ENCODE results near the gene CLDN25. TPM values are rescaled to one million over a fixed set of nuclear protein-coding genes. Genes with fewer than 3 reads are reported as not detected.

The CLDN25 gene
- total and polyA plus RNA-seq, 2 of the 13 experiments (the other 11 are each of a cell fraction or from before 2014, with no cell fraction given) = not detected

GRCh38 chr11:113773416-113774173, 6.0 kb upstream of the CLDN25 start, which contains the start of gene ZW10 (continued):
- TF ChIP-seq EHMT2 (IDR thresholded peaks at IDR 0.05; ENCODE audit: borderline replicate concordance, low read depth, low read length) (no peak; the same call in 1 of the 2 replicates), ATAD3A (CRISPR knock-in tag; IDR thresholded peaks at IDR 0.05) (no peak), ZSCAN5A (CRISPR knock-in tag; IDR thresholded peaks at IDR 0.05; ENCODE audit: borderline replicate concordance) (peak; percentile 54; the same call in 1 of the 2 replicates), ZNF225 (CRISPR knock-in tag; IDR thresholded peaks at IDR 0.05) (no peak; the same call in 1 of the 2 replicates), ZNF343 (CRISPR knock-in tag; IDR thresholded peaks at IDR 0.05) (no peak), MEIS1 (CRISPR knock-in tag; IDR thresholded peaks at IDR 0.05; ENCODE audit: borderline replicate concordance) (no peak), ZNF616 (CRISPR knock-in tag; IDR thresholded peaks at IDR 0.05; ENCODE audit: low read depth) (no peak), KDM4B (CRISPR knock-in tag; IDR thresholded peaks at IDR 0.05) (0 out of 2 replicates have a peak, but pooled peaks have one; percentile 24), ZBTB26 (CRISPR knock-in tag; IDR thresholded peaks at IDR 0.05; ENCODE audit: borderline replicate concordance) (no peak), ZNF234 (CRISPR knock-in tag; conservative IDR thresholded peaks at IDR 0.05) (no peak), CENPBD1 (CRISPR knock-in tag; IDR thresholded peaks at IDR 0.05; ENCODE audit: borderline replicate concordance, low read depth) (0 out of 2 replicates have a peak, but pooled peaks have one; percentile 43), LRRFIP1 (CRISPR knock-in tag; conservative IDR thresholded peaks at IDR 0.05) (no peak), ZNF614 (CRISPR knock-in tag; IDR thresholded peaks at IDR 0.05; ENCODE audit: borderline replicate concordance) (no peak), SP1 (IDR thresholded peaks at IDR 0.05) (no peak), SP1 (CRISPR knock-in tag; IDR thresholded peaks at IDR 0.05) (no peak), ZFP90 (CRISPR knock-in tag; IDR thresholded peaks at IDR 0.05; ENCODE audit: borderline replicate concordance) (peak; percentile 79), ZNF513 (CRISPR knock-in tag; conservative IDR thresholded peaks at IDR 0.05) (0 out of 2 replicates have a peak, but pooled peaks have one; percentile 85), ZNF704 (CRISPR knock-in tag; IDR thresholded peaks at IDR 0.05; ENCODE audit: borderline replicate concordance) (0 out of 2 replicates have a peak, but pooled peaks have one; percentile 43), HMGA1 (CRISPR knock-in tag; conservative IDR thresholded peaks at IDR 0.05) (no peak), ZFP62 (CRISPR knock-in tag; IDR thresholded peaks at IDR 0.05) (0 out of 2 replicates have a peak, but pooled peaks have one; percentile 78)
